GM19238 (cell line): Measurements from ENCODE around the gene SNX2.

Experiments
- DNase-seq: peaks from one replicate; pipeline ENCODE4 v3.0.0; 2011; ENCODE audit warnings: low spot score; ENCODE audit not compliant: insufficient read length

The SNX2 gene

GRCh38 chr5:122772446-122772845 is 2.4 kb upstream of the SNX2 start:
- no peak for DNase-seq

GRCh38 chr5:122773619-122774018 is 1.3 kb upstream of the SNX2 start:
- no peak for DNase-seq

GRCh38 chr5:122774519-122774860 is 390 bp upstream of the SNX2 start:
- DNase-seq: no peak

GRCh38 chr5:122775550-122776542 is 966 bp downstream of the SNX2 start:
- no peak for DNase-seq

GRCh38 chr5:122778157-122778556 is 3.3 kb downstream of the SNX2 start:
- no peak for DNase-seq

- DNase-seq: no peak
Observed at GRCh38 chr5:122779451-122779850, 4.6 kb downstream of the SNX2 start.

- DNase-seq: no peak
Observed at GRCh38 chr5:122780296-122780695, 5.4 kb downstream of the SNX2 start.

GRCh38 chr5:122781465-122781864 is 6.6 kb downstream of the SNX2 start:
- no peak for DNase-seq

GRCh38 chr5:122785294-122785693 is 10.4 kb downstream of the SNX2 start:
- no peak for DNase-seq

- no peak for DNase-seq
Observed at GRCh38 chr5:122788371-122788770, 13.5 kb downstream of the SNX2 start.

- no peak for DNase-seq
Observed at GRCh38 chr5:122788996-122789395, 14.1 kb downstream of the SNX2 start.

- DNase-seq: no peak
Observed at GRCh38 chr5:122789461-122790171, 14.7 kb downstream of the SNX2 start.

- no peak for DNase-seq
Observed at GRCh38 chr5:122790354-122791103, 15.6 kb downstream of the SNX2 start.

GRCh38 chr5:122805481-122805880 is 30.6 kb downstream of the SNX2 start:
- DNase-seq: no peak

GRCh38 chr5:122810405-122810804 is 35.5 kb downstream of the SNX2 start:
- DNase-seq: no peak

- DNase-seq: no peak
Observed at GRCh38 chr5:122815218-122815767, 40.4 kb downstream of the SNX2 start.

- DNase-seq: no peak
Observed at GRCh38 chr5:122816756-122817155, 41.9 kb downstream of the SNX2 start.

GRCh38 chr5:122831984-122832383 is 57.1 kb downstream of the SNX2 start:
- no peak for DNase-seq

- no peak for DNase-seq
Observed at GRCh38 chr5:122835681-122836080, 60.8 kb downstream of the SNX2 start.

- no peak for DNase-seq
Observed at GRCh38 chr5:122836947-122837346, 62.1 kb downstream of the SNX2 start.

- DNase-seq: no peak
Observed at GRCh38 chr5:122839731-122840130, 64.9 kb downstream of the SNX2 start.
